Kidney (tissue), 22 donors: ENCODE data around the gene FBN1. TPM values are rescaled to one million over a fixed set of nuclear protein-coding genes. Genes with fewer than 3 reads are reported as not detected.

ENCODE experiments used
- DNase-seq, 5 donors: peaks; one replicate each; pipeline ENCODE4 v3.0.0-alpha.2; 2013 to 2020
- FAIRE-seq: peaks from 2 replicates; lab custom pipeline; 2012; peaks lifted over from hg19 to GRCh38; lab: Jason Lieb, UNC
- H3K27ac ChIP-seq, 2 donors: one replicate each; pipeline ENCODE4 v1.7.0; 2013; ENCODE audit warnings: low read depth in 2 of 2, low read length in 2 of 2, inconsistent platforms in 1 of 2
- H3K27me3 ChIP-seq: one replicate; pipeline ENCODE4 v1.7.1; 2013; ENCODE audit warnings: low read length, inconsistent platforms; ENCODE audit not compliant: control insufficient read depth, insufficient read depth
- H3K36me3 ChIP-seq, 3 donors: one replicate each; pipeline versions ENCODE4 v1.7.0 to v1.7.1; 2013; ENCODE audit warnings: low read length in 3 of 3, control low read depth in 1 of 3, inconsistent platforms in 1 of 3; ENCODE audit not compliant: insufficient read depth in 3 of 3, control insufficient read depth in 2 of 3
- H3K4me1 ChIP-seq, 3 donors: one replicate each; pipeline versions ENCODE4 v1.7.0 to v1.7.1; 2013; ENCODE audit warnings: low read length in 3 of 3, inconsistent platforms in 1 of 3, low read depth in 1 of 3; ENCODE audit not compliant: control insufficient read depth in 2 of 3, insufficient read depth in 2 of 3
- H3K4me3 ChIP-seq, 3 donors: one replicate each; pipeline versions ENCODE4 v1.7.0 to v1.8.1; 2013; ENCODE audit warnings: low read length in 3 of 3, control low read depth in 1 of 3, inconsistent platforms in 1 of 3
- H3K9ac ChIP-seq, 3 donors: one replicate each; pipeline versions ENCODE4 v1.7.0 to v1.7.1; 2013; ENCODE audit warnings: low read length in 3 of 3, control low read depth in 1 of 3, inconsistent platforms in 1 of 3
- H3K9me3 ChIP-seq, 3 donors: one replicate each; pipeline versions ENCODE4 v1.7.0 to v1.7.1; 2013; ENCODE audit warnings: low read length in 3 of 3, control low read depth in 1 of 3, inconsistent platforms in 1 of 3; ENCODE audit not compliant: control insufficient read depth in 2 of 3, insufficient read depth in 1 of 3
- CTCF ChIP-seq: IDR thresholded peaks from 3 replicates; pipeline ENCODE4 v1.5.1; 2012; ENCODE audit warnings: mild to moderate bottlenecking, moderate library complexity, borderline replicate concordance; ENCODE audit not compliant: insufficient read depth; ENCODE audit errors: extremely low read depth
- intact Hi-C: fragments of 100-400 bp; cut with DNase I; formaldehyde crosslinking; loops from one replicate; pipeline ENCODE4 v1.11.1; 2022
- long read RNA-seq, 10 donors: library from polyadenylated mRNA in 1 of 10; unstranded in 1 of 10; transcript quantifications; one replicate each; pipeline ENCODE4 v2.0.0 and lab custom pipeline, GENCODE V29; 2021 to 2026
- polyA plus RNA-seq: library from polyadenylated mRNA; stranded (reverse); fragments of 350-450 nt; fragmentation: Illumina TruSeq; extraction: RNeasy Lipid Tissue Mini Kit (QIAGEN cat#74804); gene quantifications from one replicate; pipeline ENCODE4 v1.2.3, GENCODE V29; 2014; ENCODE audit warnings: low read depth, low replicate concordance; ENCODE audit not compliant: insufficient read depth
- total RNA-seq: library from RNA; stranded (reverse); fragmentation: NEBNext Ultra II Directional; extraction: Animal tissue kit (Norgen Biotek cat#: 25700); gene quantifications from one replicate; pipeline ENCODE4 v1.2.1, GENCODE V29; 2021
- donor health status: control.
- donor health status: control.
- donor health status: control.
- donor health status: control.
- donor health status: control.
- donor health status: DM: yes; HTN: yes; CAD: no.
- donor health status: Normal renal cell carcinoma (clear cell type).

Gene FBN1
- 30.8 TPM for total RNA-seq
- polyA plus RNA-seq, result 2.4 TPM
- long read RNA-seq, donor 1, partial matches to known transcripts, result 5 of 5 reads
- long read RNA-seq, donor 1, other reads (novel, unspliced or antisense), result 0 of 5 reads
- long read RNA-seq, donor 2, partial matches to known transcripts, result 6 of 6 reads
- long read RNA-seq, donor 2, other reads (novel, unspliced or antisense), result 0 of 6 reads
- long read RNA-seq, donor 3, full-length matches to known transcripts, result 1 of 20 reads
- long read RNA-seq, donor 3, partial matches to known transcripts, result 19 of 20 reads
- long read RNA-seq, donor 3, other reads (novel, unspliced or antisense), result 0 of 20 reads
- long read RNA-seq, donor 4, full-length matches to known transcripts, result 1 of 7 reads
- long read RNA-seq, donor 4, partial matches to known transcripts, result 6 of 7 reads
- long read RNA-seq, donor 4, other reads (novel, unspliced or antisense), result 0 of 7 reads
- long read RNA-seq, donor 5, result 0 reads
- long read RNA-seq, donor 6, result 0 reads
- long read RNA-seq, donor 7, partial matches to known transcripts, result 2 of 6 reads
- long read RNA-seq, donor 7, other reads (novel, unspliced or antisense), result 4 of 6 reads
- long read RNA-seq, donor 8, partial matches to known transcripts, result 6 of 7 reads
- long read RNA-seq, donor 8, other reads (novel, unspliced or antisense), result 0 of 7 reads
- long read RNA-seq, donor 9, full-length matches to known transcripts, result 2 of 2 reads
- long read RNA-seq, donor 9, partial matches to known transcripts, result 0 of 2 reads
- long read RNA-seq, donor 9, other reads (novel, unspliced or antisense), result 0 of 2 reads
- long read RNA-seq, donor 10, full-length matches to known transcripts, result 4 of 4 reads
- long read RNA-seq, donor 10, partial matches to known transcripts, result 0 of 4 reads
- long read RNA-seq, donor 10, other reads (novel, unspliced or antisense), result 0 of 4 reads

- peak; percentile 89 to 96 (median 91) for DNase-seq
- no peak for FAIRE-seq
- no peaks in the 10 kb centered on the region for H3K9me3 ChIP-seq
- intact Hi-C loops, result no loop called here
- TF ChIP-seq CTCF, result no peak
- H3K9ac ChIP-seq, result peak within 1 kb of the TSS; percentile 57 to 69 (median 67)
- H3K27me3 ChIP-seq, result no peaks in the 10 kb centered on the region
- peak within 1 kb of the TSS; percentile 73 to 79 (median 76) for H3K4me3 ChIP-seq
- H3K36me3 ChIP-seq, result no peaks in the 10 kb centered on the region
- H3K4me1 ChIP-seq, result peaks cover 0 to 3% (median 0%) of the 10 kb centered on the region in 3 donors
- H3K27ac ChIP-seq, result peak within 1 kb of the TSS; percentile 63 to 70
These were observed at the start of gene FBN1 for GRCh38 chr15:48645558-48646330. Gene FBN1 (minus strand): TSS chr15:48645709. CDS start chr15:48644769, 940 bp downstream.

GRCh38 chr15:48693484-48693883, 48.0 kb upstream of the FBN1 start:
- intact Hi-C loops, result no loop called here
- no peaks in the 10 kb centered on the region for H3K27me3 ChIP-seq
- H3K36me3 ChIP-seq, result no peaks in the 10 kb centered on the region
- no peak overlapping the region for H3K9ac ChIP-seq
- H3K27ac ChIP-seq, result no peak overlapping the region
- TF ChIP-seq CTCF, result no peak
- no peaks in the 10 kb centered on the region for H3K9me3 ChIP-seq
- H3K4me3 ChIP-seq, result no peak overlapping the region
- no peak for DNase-seq
- H3K4me1 ChIP-seq, result no peaks in the 10 kb centered on the region
- FAIRE-seq, result no peak

GRCh38 chr15:48688493-48688892, 43.0 kb upstream of the FBN1 start:
- no peaks in the 10 kb centered on the region for H3K4me1 ChIP-seq
- no peak overlapping the region for H3K27ac ChIP-seq
- no peak overlapping the region for H3K4me3 ChIP-seq
- TF ChIP-seq CTCF, result no peak
- FAIRE-seq (no peak), DNase-seq (no peak)
- intact Hi-C loops, result no loop called here
- no peak overlapping the region for H3K9ac ChIP-seq
- H3K27me3 ChIP-seq, result no peaks in the 10 kb centered on the region
- H3K9me3 ChIP-seq, result no peaks in the 10 kb centered on the region
- no peaks in the 10 kb centered on the region for H3K36me3 ChIP-seq
